ENCODE data around the gene EIF3F.
"Not testable (repeated sequence)": the region's sequence is repeated elsewhere in the genome, so short reads cannot be mapped to it uniquely, and the experiment has no call there.

Gene EIF3F

GRCh38 chr11:7987560-7987883 is 385 bp downstream of the EIF3F start:
- not testable (repeated sequence) for DNase-seq

GRCh38 chr11:7994581-7995278 is 7.6 kb downstream of the EIF3F start:
- DNase-seq = no peak

- DNase-seq = no peak
These were observed 12.7 kb downstream of the EIF3F start for GRCh38 chr11:7999795-8000194.

GRCh38 chr11:8000390-8000789 is 13.3 kb downstream of the EIF3F start:
- no peak for DNase-seq

- DNase-seq = no peak
These were observed 15.5 kb downstream of the EIF3F start for GRCh38 chr11:8002676-8003075.

GRCh38 chr11:8003187-8003586 is 16.1 kb downstream of the EIF3F start:
- no peak for DNase-seq

GRCh38 chr11:8004008-8004407 is 16.9 kb downstream of the EIF3F start:
- DNase-seq = no peak

- DNase-seq = no peak
These were observed 18.4 kb downstream of the EIF3F start for GRCh38 chr11:8005556-8005955.

GRCh38 chr11:8006349-8006977 is 19.3 kb downstream of the EIF3F start:
- DNase-seq = peak in 43 of 58 donors; percentile 6 to 69 (median 36)

- DNase-seq = no peak
These were observed 21.1 kb downstream of the EIF3F start for GRCh38 chr11:8008212-8008611.

- no peak for DNase-seq
These were observed 22.7 kb downstream of the EIF3F start for GRCh38 chr11:8009856-8010255.

- no peak for DNase-seq
These were observed 24.2 kb downstream of the EIF3F start for GRCh38 chr11:8011371-8011770.

- DNase-seq = peak in 11 of 58 donors; percentile 7 to 66 (median 23)
These were observed 24.9 kb downstream of the EIF3F start for GRCh38 chr11:8011981-8012444.

- no peak for DNase-seq
These were observed 26.7 kb downstream of the EIF3F start for GRCh38 chr11:8013833-8014232.

GRCh38 chr11:8015753-8016239 is 28.7 kb downstream of the EIF3F start:
- no peak for DNase-seq

- no peak for DNase-seq
These were observed 29.3 kb downstream of the EIF3F start for GRCh38 chr11:8016440-8016839.

GRCh38 chr11:8017071-8017470 is 29.9 kb downstream of the EIF3F start:
- no peak for DNase-seq

GRCh38 chr11:8017894-8018483 is 30.9 kb downstream of the EIF3F start:
- DNase-seq = no peak

GRCh38 chr11:8018484-8019313 is 31.6 kb downstream of the EIF3F start:
- peak in 53 of 58 donors; percentile 23 to 76 (median 60) for DNase-seq

GRCh38 chr11:8019314-8020243 is 32.4 kb downstream of the EIF3F start:
- DNase-seq = peak in 26 of 58 donors; percentile 11 to 71 (median 30)

GRCh38 chr11:8020244-8020597 is 33.1 kb downstream of the EIF3F start:
- DNase-seq = no peak

All from anterior cingulate cortex (tissue), 58 donors.